Cardiac fibroblast (primary cell): ENCODE results near the gene CDKN2D.
"Not testable (repeated sequence)": the region's sequence is repeated elsewhere in the genome, so short reads cannot be mapped to it uniquely, and the experiment has no call there.

Experiments used
- DNase-seq, 2 donors: peaks; one replicate each; pipeline versions ENCODE4 v3.0.0 to v3.0.0-alpha.2; 2010; ENCODE audit warnings: low read depth in 2 of 2
- H3K4me3 ChIP-seq, 2 donors: replicated peaks in 1 of 2; 1 replicate in 1 of 2; 2 replicates in 1 of 2; pipeline ENCODE4 v1.5.1; 2011; ENCODE audit warnings: low read depth in 2 of 2, low read length in 2 of 2, mild to moderate bottlenecking in 2 of 2, moderate library complexity in 1 of 2
- TF ChIP-seq, protein P1 (sequence below): IDR thresholded peaks from one replicate; pipeline ENCODE4 v1.5.1; 2011; ENCODE audit warnings: low read depth, mild to moderate bottlenecking, low read length, inconsistent platforms

Gene CDKN2D

DNA sequence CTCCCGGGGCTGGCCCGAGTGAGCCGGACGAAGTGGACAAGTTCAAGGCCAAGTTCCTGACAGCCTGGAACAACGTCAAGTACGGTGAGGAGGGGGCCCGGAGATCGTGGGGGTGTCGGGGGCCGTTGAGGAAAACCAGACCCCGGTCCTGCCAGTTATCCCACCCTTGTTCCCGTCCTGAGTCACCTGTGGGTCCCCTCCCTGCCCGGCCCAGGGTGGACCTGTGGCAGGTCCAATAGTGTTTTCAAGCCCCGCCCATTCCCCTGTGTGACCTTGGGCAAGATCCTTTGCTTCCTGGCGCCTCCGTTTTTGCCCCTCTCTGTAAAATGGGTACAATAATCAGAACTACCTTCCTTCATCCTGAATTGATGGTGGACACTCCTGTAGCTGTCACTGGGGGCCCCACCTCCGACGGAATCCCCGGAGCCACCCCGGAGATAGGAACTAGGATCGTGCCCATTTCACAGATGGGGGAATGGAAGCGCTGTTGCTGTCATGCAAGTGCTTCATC lies 24.5 kb downstream of the CDKN2D start:
- TF ChIP-seq, protein P1, sequence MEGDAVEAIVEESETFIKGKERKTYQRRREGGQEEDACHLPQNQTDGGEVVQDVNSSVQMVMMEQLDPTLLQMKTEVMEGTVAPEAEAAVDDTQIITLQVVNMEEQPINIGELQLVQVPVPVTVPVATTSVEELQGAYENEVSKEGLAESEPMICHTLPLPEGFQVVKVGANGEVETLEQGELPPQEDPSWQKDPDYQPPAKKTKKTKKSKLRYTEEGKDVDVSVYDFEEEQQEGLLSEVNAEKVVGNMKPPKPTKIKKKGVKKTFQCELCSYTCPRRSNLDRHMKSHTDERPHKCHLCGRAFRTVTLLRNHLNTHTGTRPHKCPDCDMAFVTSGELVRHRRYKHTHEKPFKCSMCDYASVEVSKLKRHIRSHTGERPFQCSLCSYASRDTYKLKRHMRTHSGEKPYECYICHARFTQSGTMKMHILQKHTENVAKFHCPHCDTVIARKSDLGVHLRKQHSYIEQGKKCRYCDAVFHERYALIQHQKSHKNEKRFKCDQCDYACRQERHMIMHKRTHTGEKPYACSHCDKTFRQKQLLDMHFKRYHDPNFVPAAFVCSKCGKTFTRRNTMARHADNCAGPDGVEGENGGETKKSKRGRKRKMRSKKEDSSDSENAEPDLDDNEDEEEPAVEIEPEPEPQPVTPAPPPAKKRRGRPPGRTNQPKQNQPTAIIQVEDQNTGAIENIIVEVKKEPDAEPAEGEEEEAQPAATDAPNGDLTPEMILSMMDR: no peak
- DNase-seq: no peak

DNA sequence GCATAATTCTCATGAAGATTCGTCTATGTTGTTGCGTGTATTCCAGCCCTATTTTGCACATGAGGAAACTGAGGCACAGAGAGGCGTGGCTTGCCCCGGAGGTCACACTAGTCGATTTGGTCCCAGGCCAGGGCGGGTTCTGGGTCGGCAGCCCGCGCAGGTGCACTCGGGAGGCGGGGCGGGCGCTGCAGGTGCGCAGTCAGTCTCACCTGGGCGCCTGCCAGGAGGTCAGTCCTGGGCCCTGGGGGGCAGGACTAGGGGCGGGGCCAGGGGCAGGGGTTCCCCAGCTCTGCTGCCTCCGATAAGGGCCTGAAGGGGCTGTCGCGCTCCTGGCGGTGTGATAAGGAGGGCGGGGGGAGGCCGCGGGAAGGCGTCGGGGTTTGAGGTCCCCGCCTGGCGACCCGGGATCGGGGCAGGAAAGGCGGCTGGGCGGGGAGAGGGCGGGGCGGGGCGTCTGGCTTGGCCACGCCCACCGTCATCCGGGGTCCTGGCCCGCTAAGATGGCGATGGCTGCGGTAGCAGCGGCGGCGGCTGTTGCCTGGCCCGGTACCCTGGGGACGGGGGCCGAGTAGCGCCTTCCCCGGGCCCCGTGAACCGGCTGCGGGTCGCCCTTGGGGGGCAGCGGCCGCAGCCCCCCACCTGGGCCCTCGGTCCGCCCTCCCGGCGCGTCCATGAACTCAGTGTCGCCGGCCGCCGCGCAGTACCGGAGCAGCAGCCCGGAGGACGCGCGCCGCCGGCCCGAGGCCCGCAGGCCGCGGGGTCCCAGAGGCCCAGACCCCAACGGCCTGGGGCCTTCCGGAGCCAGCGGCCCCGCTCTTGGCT lies 25.1 kb downstream of the CDKN2D start, which contains the start of gene ATG4D:
Gene ATG4D, plus strand, starts transcription at position 485 of the 822 bp plus-strand sequence. Its CDS starts 187 bp downstream, at position 672.
- peak; percentile 63 to 74 for DNase-seq
- TF ChIP-seq, protein P1: no peak
- peak within 1 kb of the TSS; percentile 84 to 86 for H3K4me3 ChIP-seq

More for the DNA sequence above, 24.5 kb downstream of the CDKN2D start:
- peak overlapping the region; percentile 84 to 86 for H3K4me3 ChIP-seq

DNA sequence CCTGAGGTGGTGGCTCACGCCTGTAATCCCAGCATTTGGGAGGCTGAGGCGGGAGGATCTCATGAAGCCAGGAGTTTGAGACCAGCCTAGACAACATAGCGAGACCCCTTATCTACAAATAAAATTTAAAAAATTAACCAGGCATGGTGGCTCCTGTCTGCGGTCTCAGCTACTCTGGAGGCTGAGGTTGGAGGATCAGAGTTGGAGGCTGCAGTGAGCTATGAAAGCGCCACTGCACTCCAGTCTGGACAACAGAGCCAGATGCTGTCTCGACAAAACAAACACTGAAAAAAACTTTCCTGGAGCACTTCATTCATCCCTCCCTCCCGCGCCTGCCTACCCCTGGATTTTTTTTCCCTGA lies 25.7 kb downstream of the CDKN2D start:
- TF ChIP-seq, protein P1: no peak
- DNase-seq: no peak
- peak overlapping the region in 1 of 2 donors; percentile 86 for H3K4me3 ChIP-seq

DNA sequence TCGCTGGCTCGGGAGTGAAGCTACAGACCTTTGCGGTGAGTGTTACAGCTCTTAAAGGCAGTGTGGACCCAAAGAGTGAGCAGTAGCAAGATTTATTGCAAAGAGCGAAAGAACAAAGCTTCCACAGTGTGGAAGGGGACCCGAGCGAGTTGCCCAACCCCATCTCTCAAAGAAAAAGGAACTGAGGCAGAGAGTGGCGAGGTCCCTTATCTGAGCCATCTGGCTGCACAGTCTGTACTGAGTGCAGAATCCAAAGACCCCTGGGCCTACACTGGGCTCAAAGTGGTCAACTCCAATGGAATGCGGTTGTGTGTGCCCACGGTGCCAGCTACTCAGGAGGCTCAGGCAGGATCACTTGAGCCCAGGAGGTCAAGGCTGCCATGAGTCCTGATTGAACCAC lies 29.8 kb downstream of the CDKN2D start:
- DNase-seq, H3K4me3 ChIP-seq: not testable (repeated sequence)

DNA sequence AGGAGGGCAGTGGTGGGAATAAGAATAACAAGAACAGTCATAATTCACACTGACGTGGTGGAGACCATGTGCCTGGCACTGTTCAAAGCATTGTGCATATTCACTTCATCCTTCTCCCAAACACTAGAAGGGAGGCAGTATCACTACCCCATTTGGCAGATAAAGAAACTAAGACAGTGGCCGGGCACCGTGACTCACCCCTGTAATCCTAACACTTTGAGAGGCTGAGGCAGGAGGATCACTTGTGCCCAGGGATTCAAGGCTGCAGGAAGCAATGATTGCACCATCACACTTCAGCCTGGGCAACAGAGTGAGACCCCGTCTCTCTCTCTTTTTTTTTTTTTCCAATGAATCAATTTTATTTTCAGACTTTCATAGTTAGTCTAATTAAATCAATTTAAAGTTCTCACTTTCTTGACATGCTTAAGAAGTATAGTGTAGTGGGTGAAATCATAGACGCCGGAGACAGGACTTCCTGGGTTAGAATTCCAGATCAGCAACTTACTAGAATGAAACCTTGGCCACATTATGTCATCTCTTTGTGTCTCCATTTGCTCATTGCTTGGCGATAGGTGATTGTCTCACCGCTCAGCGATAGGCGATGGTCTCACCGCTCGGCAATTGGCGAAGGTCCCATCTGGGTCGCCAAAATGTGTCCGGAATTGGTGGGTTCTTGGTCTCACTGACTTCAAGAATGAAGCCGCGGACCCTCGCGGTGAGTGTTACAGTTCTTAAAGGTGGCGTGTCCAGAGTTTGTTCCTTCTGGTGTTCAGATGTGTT lies 30.4 kb downstream of the CDKN2D start:
- TF ChIP-seq, protein P1: no peak
- DNase-seq: no peak
- H3K4me3 ChIP-seq: no peak overlapping the region

DNA sequence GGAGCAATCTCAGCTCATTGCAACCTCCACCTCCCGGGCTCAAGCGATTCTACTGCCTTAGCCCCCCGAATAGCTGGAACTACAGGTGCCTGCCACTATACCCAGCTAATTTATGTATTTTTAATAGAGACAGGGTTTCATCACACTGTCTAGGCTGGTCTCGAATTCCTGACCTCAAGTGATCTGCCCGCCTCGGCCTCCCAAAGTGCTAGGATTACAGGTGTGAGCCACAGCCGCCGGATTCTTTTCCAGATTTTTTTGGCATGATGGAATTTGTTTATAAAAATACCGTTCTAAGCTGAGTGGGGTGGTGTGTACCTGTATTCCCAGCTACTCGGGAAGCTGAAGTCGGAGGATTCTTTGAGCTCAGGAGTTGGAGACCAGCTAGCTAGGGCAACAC lies 31.1 kb downstream of the CDKN2D start:
- TF ChIP-seq, protein P1: no peak
- H3K4me3 ChIP-seq: no peak overlapping the region
- no peak for DNase-seq

DNA sequence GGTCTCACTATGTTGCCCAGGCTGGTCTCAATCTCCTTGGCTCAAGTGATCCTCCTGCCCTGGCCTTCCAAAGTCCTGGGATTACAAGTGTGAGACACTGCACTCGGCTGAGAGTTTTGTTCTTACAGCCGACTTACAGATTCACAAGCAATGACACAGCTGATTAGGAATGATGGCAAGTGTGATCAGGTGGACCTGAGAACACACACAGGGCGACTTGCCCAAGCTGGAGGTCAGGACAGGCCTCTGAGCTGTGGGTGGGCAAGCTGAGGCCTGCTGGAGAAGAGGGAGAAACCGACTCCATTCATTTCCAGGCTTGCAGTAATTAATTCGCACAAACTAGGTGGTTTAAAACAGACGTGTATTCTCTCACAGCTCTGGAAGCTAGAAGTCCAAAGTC lies 33.2 kb downstream of the CDKN2D start:
- TF ChIP-seq, protein P1: no peak
- DNase-seq: no peak
- H3K4me3 ChIP-seq: no peak overlapping the region
